Fibroblast of pulmonary artery (primary cell): ENCODE data around the gene CFL1.

Source experiments
- DNase-seq: peaks from one replicate; pipeline ENCODE4 v3.0.0-alpha.2; 2010; ENCODE audit warnings: low read depth
- H3K4me3 ChIP-seq: replicated peaks from 2 replicates; pipeline ENCODE4 v1.5.1; 2011; ENCODE audit warnings: low read depth, mild to moderate bottlenecking, control low read depth, low read length, moderate library complexity
- TF ChIP-seq, protein P1 (sequence below): IDR thresholded peaks from 2 replicates; pipeline ENCODE4 v1.5.1; 2011; ENCODE audit warnings: mild to moderate bottlenecking, control low read depth, low read length, inconsistent platforms; ENCODE audit errors: missing control alignments

CFL1 gene

DNA sequence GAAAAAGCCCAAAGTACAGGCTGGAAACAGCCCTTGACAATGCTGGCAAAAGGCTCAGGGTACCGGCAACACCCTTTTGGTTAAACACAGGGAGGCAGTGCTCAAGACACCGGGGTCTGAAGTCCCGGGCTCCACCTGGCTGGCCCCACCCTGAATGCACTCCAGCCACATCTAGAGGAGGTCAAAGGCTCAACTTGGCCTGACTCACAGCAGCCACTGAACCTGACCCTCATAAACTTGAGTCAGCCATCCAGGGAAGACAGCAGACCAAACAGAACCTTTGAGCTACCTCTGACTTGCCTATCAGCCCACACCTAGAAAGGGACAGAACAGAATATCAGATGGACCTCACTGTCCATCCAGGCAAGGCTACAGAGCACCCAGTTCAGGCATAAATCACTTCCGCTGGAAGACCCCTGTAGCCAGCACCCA is 3.8 kb downstream of the CFL1 start:
- TF ChIP-seq, protein P1, sequence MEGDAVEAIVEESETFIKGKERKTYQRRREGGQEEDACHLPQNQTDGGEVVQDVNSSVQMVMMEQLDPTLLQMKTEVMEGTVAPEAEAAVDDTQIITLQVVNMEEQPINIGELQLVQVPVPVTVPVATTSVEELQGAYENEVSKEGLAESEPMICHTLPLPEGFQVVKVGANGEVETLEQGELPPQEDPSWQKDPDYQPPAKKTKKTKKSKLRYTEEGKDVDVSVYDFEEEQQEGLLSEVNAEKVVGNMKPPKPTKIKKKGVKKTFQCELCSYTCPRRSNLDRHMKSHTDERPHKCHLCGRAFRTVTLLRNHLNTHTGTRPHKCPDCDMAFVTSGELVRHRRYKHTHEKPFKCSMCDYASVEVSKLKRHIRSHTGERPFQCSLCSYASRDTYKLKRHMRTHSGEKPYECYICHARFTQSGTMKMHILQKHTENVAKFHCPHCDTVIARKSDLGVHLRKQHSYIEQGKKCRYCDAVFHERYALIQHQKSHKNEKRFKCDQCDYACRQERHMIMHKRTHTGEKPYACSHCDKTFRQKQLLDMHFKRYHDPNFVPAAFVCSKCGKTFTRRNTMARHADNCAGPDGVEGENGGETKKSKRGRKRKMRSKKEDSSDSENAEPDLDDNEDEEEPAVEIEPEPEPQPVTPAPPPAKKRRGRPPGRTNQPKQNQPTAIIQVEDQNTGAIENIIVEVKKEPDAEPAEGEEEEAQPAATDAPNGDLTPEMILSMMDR = no peak
- H3K4me3 ChIP-seq = no peak overlapping the region
- DNase-seq = no peak

- TF ChIP-seq, protein P1 = peak; percentile 6
- no peak for DNase-seq
- H3K4me3 ChIP-seq = no peak overlapping the region
Measured at GRCh38 chr11:65853246-65853979, 4.6 kb downstream of the CFL1 start.

- TF ChIP-seq, protein P1 = no peak
- no peak for DNase-seq
- H3K4me3 ChIP-seq = no peak overlapping the region
Measured at GRCh38 chr11:65852508-65853245, 5.3 kb downstream of the CFL1 start.

GRCh38 chr11:65851811-65852507 is 6.0 kb downstream of the CFL1 start:
- TF ChIP-seq, protein P1 = no peak
- H3K4me3 ChIP-seq = no peak overlapping the region
- no peak for DNase-seq

DNA sequence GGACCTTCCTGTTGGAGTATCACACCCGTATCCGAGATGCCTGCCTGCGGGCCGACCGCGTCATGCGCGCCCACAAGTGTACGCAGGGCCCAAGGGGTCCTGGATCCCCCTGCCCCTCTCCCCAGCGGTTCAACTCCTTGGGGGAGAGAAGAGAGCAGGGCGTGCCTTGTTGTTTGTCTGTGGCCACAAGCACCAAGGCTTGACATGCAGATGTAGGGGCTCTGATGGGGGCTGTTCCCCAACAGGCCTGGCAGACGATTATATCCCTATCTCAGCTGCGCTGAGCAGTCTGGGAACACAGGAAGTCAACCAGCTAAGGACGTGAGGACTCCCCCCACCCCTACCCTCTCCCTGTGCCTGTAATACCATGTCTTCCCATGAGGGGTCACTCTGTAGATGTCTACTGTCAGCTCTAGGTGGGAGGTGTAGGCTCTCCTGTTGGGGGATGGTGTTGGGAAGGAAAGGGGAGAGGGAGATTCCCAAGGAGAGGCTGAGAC is 6.8 kb downstream of the CFL1 start:
- TF ChIP-seq, protein P1 = peak; percentile 57
- no peak for DNase-seq
- H3K4me3 ChIP-seq = no peak overlapping the region

DNA sequence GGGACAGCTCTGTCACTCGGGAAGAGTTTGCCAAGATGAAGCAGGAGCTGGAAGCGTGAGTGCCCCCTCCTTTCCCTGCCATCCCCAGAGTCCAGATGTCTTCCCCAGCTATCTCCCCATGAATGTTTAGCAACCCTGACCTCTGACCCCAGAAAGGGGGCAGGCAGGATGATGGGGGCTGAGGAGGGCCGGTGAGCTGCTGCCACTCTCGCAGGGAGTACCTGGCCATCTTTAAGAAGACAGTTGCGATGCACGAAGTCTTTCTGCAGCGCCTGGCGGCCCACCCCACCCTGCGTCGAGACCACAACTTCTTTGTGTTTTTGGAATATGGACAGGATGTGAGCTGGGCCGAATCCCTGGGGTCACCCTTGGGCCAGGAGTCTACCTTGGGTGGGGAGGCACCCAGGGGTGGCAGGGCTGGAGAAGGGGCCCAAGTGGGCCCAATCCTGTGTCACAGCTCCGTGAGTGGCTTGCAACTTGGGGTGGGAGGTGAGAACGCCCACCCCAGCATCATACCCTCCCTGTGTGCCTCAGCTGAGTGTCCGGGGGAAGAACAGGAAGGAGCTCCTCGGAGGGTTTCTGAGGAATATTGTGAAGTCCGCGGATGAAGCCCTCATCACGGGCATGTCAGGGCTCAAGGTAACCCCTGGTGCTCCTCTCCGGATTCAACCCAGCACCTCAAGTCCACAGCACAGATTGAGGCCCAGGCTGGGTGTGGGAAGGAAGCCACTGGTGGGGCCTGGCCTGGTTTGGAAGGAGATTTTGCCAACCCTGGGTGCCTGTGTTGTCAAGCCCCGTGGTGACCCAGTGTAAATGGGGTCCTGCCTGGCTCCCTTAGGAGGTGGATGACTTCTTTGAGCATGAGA is 7.5 kb downstream of the CFL1 start:
- DNase-seq = no peak
- H3K4me3 ChIP-seq = no peak overlapping the region
- TF ChIP-seq, protein P1 = no peak
